CD4-positive, alpha-beta T cell treated with Interleukin-4 for 1 hour (primary cell): ENCODE results near the gene CD244.

Experiments used
- DNase-seq, 2 donors: peaks; one replicate each; pipeline ENCODE4 v3.0.0-alpha.2; 2020 to 2022

The CD244 gene

GRCh38 chr1:160844447-160845232 lies 18.0 kb downstream of the CD244 start:
- DNase-seq: no peak

DNA sequence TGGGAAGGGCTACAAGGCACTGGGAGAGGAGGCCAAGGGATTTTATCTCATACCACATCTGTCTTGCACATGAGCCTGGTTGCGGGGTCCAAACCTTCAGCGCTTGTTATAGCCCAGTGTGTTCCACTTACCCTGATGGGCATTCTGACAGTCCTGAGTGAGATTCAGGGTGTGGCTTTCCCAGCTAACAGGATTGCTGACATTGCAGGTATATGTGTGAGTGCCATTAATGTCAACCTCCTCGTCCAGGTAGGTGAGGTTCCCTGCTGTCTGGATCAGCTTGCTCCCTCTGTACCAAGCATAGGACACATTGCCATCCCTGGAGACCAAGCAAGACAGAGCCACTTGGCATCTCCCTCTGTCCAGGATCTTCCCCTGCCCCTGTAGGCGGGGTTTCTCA lies 21.6 kb downstream of the CD244 start:
- no peak for DNase-seq

- no peak for DNase-seq
Observed at GRCh38 chr1:160839746-160840145, 22.9 kb downstream of the CD244 start.

DNA sequence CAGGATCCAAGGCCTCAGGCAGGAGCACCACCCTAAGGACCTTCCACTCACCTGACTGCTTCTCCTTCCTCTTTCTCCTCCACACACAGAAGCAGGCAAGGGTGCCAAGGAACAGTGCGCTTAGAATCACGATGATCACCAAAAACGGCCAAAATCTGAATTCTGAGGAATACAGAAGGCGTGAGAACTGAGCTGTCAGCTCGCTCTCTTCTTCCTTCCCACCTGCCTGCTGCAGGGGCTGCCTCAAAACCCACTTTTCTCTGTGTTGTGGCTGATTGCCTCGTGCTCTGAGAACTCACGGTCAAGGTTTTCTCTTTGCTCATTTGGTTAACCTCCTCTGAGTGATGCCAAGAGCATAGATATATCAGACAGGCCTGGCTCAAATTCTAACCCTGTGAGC lies 23.8 kb downstream of the CD244 start:
- DNase-seq: no peak

DNA sequence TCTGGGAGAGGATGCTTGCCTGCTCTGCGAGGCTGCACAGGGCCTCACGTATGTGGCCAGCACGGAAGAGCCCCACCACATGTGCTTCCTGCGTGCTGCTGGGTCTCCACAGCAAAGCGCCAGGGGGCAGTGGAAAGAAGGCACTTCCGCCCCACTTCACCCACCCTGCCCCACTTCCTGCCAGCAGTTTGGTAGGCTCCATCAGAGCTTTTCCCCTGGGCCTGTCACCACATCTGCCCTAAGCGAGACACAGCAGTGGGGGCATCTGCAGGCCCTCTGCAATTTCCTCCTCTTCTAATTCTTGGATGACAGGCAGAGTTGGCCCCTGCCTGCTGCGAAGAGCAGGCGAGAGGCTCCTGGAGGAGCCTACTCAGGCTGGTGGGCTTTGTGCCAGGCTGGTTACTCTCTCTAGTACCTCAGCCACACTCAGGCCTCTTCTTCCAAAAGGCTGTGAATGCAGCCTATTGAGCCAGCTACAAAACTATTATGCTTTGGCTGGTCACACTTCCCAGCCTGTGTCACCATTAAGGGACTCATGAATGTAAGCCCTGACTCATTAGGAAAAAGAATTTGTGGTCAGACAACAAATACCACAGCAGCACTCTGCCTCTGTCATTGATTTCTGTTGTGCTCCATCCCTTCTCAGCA lies 25.0 kb downstream of the CD244 start:
- DNase-seq: peak; percentile 87

DNA sequence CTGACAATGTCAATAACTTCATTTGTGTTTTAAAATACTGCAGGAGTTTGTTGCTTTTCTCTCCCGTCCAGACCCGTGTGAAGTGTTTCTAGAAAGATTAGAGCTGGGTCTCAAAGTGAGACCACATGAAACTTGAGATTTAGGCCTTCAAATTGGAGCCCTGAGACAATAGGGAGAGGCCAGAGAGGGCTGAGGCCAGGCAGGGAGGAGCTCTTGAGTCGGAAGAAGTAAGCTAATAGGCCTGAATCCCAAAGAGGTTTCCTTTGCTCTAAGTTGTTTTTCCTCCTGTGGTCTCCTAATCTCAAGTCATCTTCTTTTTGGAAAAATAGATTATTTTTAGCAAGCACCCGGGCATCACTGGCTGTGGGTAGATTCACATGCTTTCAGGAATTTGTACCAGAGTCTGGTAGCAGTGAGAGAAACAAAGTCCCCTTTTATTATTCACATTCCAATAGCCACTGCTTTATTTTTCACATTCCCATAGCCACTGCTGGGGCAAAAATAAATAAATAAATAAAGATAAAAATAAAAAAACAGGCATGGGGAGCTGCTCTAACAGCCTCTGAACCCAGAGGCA lies 25.6 kb downstream of the CD244 start:
- no peak for DNase-seq

DNA sequence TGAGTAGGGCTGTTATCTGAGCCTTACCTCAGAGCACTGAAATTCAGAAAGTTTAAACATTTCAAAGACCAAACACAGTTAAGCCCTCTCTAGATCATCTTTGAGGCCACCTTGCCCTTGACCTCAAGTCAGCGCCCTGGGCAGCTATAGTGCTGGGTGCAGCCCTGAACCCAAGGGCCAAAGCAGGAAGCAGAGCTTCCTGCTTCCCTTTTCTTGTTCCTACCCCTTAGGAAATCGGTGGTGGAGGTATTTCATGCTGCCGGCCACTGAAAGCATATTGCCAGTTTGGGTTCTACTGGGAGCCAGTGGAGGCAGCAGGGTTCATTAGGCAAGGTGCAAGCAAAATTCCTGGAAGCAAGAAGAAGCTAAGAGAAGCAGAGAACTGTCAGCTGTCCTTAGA lies 26.1 kb downstream of the CD244 start:
- no peak for DNase-seq

GRCh38 chr1:160835751-160836150 lies 26.9 kb downstream of the CD244 start:
- no peak for DNase-seq

- DNase-seq: peak; percentile 56 to 62
Observed at GRCh38 chr1:160834945-160835565, 27.6 kb downstream of the CD244 start.

DNA sequence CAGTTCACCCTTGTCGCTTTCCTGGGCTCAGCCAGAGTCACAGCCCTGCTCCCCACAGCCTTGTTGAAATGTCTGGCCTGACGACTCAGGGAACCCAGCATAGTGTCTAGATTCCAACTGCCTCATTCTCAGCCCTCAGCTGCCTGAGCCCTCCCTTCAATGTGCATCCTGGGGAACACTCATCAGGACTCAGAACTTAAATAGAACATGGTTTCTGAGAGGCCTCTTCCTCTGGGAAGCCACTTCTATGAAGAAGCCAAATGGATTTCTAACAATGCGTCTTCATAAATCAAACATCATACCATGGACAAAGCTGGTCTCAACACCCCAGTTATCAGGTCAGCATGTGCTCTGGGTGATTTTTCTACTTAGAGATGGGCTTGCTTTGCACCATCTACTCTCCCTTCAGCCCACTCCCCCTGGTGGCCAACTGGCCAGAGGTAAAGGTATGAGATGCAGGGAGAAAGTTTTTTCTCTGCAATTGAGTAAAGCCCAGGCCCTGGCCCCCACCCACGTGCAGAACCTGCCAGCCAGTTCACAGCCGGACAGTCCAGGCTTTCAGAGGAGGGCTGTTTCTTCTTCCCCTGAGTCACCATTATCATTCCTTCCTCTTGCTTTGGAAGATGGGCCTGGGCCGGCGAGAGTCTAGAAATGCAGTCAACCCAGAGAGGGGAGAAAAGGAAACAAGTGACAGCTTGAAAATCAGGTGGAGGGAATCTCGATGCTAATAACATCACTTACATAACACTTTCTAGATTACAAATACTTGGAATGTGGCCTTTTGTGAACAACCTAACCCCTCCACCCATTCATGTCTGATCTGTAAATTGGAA lies 32.1 kb downstream of the CD244 start:
- DNase-seq: peak; percentile 75

- DNase-seq: no peak
Observed at GRCh38 chr1:160829766-160830165, 32.9 kb downstream of the CD244 start.

GRCh38 chr1:160827418-160827817 lies 35.3 kb downstream of the CD244 start:
- DNase-seq: no peak

DNA sequence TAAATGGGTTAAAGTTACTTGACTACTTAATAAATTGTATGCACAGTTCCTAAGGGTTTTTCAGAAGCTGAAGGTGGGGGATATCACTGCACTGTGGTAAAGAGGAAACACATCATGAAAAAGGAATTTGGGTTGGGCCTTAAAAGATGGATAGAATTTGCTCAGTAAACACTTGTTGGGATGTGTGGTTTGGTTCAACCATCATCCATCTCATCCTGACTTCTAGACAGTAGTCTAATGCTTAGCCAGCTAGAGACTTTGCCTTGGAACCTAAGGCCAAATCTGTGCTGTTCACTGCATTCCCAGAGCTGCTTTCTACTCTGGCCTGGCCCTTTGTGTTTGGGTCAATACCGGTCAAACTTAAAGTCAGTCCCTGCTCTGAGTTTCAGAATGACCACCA lies 36.1 kb downstream of the CD244 start:
- DNase-seq: no peak

DNA sequence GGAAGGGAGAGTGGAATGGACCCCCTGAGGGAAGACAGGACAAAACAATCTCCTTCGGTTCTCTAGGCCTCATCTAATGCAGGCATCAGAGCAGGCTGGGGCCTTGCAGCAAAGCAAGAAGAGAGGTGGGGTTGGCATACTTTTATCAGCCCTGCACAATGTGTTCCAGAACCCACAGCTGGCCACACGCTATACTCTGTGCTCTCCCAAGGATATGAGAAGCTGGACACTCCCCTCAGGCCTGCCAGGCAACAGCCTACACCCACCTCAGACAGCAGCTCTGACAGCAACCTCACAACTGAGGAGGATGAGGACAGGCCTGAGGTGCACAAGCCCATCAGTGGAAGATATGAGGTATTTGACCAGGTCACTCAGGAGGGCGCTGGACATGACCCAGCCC lies 39.4 kb downstream of the CD244 start:
- no peak for DNase-seq

DNA sequence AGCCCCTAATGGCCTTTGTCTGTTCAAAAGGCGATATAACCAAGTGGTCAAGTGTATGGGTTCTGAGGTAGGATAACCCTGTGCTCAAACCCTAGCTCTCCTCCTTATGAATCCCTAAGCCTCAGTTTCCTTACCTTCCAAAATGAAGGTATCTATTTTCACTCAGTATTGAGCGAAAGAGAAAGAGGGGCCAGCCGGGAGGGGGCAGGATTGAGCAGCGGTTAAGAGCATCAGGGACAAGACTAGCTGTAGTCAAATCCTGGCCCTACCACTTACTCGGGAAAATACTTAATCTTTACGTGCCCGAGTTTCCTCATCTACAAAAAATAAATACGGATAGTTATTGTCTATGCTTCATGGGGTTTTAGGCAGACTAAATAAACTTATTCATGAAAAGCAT lies 41.1 kb downstream of the CD244 start:
- DNase-seq: no peak

DNA sequence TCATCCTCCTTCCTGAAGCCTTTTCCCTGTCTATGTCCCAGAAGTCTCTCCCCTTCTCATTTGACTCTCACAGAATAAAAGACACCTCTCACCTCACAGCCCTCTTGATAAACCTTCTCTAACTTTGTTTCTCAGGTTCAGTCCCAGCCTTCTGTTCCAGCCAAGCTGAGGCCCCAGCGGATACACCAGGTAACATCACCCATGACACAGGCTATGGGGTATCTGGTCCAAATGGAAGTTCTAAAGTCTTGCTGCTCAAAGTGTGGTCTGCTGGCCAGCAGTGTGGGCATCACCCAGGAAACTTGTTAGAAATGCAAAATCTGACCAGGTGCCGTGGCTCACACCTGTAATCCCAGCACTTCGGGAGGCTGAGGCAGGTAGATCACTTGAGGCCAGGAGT lies 43.5 kb downstream of the CD244 start:
- DNase-seq: no peak

GRCh38 chr1:160818207-160818937 lies 44.3 kb downstream of the CD244 start:
- DNase-seq: no peak

GRCh38 chr1:160814856-160815255 lies 47.8 kb downstream of the CD244 start:
- DNase-seq: no peak

DNA sequence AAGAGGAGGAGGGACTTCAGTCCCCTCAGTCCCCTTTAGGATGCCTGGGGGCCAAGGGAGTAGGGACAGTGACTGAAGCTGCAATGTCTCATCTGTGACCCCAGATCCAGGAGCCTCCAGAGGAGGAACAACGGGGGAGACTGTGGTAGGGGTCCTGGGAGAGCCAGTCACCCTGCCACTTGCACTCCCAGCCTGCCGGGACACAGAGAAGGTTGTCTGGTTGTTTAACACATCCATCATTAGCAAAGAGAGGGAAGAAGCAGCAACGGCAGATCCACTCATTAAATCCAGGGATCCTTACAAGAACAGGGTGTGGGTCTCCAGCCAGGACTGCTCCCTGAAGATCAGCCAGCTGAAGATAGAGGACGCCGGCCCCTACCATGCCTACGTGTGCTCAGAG lies 48.4 kb downstream of the CD244 start:
- DNase-seq: no peak

DNA sequence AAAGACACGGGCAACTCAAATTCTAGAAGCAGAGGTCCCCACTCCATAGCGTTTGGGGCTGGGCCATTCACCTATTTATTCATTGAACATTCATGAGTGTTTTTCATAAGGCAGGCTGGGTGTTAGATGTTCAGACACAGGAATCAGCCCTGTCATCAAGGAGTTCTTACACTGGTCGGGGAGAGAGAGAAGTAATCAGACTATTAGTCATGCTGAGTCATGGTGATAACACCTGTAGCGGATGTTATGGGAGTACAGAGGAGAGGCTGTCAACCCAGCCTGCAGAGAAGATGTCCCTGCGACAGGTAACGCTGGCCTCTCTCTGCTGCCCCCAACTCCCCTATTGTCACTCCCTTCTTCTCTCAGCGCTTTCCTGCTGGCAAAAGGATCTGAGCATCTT lies 49.5 kb downstream of the CD244 start:
- DNase-seq: peak in 1 of 2 donors; percentile 25

DNA sequence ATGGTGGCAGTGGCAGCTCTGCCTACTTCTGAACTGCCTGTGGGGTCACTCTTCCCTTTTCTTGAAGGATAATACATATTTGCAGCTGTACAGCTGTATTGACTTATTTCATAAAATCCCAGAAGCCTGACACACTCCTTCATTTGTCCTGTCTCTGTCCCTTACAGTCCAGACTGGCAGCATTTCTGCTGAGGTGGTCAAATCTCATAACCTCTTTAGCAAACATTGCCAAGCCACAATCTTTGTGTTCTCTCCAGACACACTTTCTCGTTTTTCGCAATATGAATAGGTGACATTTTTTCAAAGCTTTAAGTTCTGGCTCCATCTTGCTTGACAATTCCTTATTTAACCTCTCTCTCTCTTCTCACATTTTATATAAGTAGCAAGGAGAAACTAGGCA lies 51.5 kb downstream of the CD244 start:
- DNase-seq: no peak

- no peak for DNase-seq
Observed at GRCh38 chr1:160810486-160810885, 52.2 kb downstream of the CD244 start.
